DMS 273 (cell line): ENCODE results near the gene HNRNPUL1.
"Not testable (repeated sequence)": the region's sequence is repeated elsewhere in the genome, so short reads cannot be mapped to it uniquely, and the experiment has no call there.

Experiments used
- DNase-seq: peaks from one replicate; lab custom pipeline; 2025; ENCODE audit not compliant: unreplicated experiment; lab: John Stamatoyannopoulos, UW

Gene HNRNPUL1

DNA sequence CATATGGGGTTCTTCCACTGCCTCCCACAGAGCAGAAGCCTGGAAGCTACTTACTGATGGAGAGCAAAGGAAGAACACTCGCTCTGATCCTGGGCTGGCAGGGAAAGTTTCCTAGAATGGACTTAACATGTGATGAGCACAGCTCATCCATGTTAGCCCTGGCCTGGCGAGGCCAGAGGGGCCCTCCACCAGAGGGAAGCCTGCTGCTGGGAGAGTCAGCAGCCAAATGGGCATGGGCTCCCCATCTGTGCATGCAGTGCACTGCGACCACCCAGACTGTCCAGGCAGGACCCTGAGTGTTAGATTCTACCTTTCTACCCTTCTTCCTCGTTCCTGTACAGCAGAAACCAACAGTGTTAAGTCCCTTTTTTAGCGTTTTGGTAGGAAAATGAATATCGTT, 8.9 kb downstream of the HNRNPUL1 start:
- DNase-seq = no peak

DNA sequence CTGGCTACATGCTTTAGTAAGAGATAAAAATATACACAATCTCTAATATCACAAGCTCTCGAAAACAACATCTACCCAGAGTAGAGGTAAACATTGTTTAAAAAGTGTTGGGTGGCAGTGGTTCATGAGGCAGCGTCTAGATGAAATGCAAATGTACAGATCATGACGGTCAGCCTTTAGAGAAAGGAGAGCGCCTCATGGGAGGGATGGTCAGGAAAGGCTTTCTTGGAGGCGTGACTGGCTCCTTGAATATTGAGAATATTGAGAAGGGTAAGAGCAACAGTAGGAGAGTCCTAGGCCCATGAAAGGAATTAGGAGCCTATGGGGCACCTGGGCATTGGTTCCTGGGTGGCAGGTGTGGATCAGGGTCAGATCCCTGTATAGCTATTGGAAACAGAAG, 10.6 kb downstream of the HNRNPUL1 start:
- DNase-seq = no peak

- DNase-seq = no peak
Observed at GRCh38 chr19:41276231-41276630, 12.1 kb downstream of the HNRNPUL1 start.

DNA sequence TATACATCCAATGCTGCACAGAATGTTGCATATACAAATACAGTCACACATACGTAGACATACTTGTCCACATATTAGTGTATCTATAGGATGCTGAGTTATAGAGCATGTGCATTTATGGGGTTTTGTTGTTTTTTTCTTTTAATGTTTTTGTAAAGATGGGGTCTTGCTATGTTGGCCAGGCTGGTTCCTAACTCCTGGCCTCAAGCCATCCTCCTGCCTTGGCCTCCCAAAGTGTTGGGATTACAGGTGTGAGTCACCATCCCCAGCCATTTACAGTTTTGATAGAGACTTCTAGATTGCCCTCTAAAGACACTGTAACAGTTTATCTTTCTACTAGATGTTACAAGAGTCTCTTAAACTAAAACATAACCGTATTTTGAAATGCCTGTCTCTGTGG, 14.3 kb downstream of the HNRNPUL1 start:
- no peak for DNase-seq

GRCh38 chr19:41288673-41289530, 24.7 kb downstream of the HNRNPUL1 start:
- DNase-seq = no peak

- DNase-seq = not testable (repeated sequence)
Observed at GRCh38 chr19:41289814-41290213, 25.6 kb downstream of the HNRNPUL1 start.

- DNase-seq = no peak
Observed at GRCh38 chr19:41294393-41294792, 30.2 kb downstream of the HNRNPUL1 start.

DNA sequence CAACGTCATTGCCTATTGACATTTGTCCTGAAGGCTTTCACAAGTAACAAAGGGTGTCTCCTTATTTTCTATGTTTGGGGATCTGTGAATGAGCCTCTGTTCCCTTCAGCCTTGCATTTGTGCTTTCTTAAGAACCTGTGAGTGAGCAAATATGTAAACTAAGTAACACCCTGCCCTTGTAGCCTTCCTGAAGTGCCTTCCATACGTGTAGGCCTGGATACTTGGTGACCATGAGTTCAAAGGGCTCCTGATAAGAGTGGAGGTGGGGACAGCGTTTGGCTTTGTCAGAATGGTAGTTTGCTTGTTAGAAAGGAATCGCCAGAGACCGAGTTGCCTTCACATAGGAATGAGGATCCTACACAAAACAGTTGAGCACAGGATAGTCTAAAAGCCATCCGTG, 31.3 kb downstream of the HNRNPUL1 start:
- DNase-seq = no peak

DNA sequence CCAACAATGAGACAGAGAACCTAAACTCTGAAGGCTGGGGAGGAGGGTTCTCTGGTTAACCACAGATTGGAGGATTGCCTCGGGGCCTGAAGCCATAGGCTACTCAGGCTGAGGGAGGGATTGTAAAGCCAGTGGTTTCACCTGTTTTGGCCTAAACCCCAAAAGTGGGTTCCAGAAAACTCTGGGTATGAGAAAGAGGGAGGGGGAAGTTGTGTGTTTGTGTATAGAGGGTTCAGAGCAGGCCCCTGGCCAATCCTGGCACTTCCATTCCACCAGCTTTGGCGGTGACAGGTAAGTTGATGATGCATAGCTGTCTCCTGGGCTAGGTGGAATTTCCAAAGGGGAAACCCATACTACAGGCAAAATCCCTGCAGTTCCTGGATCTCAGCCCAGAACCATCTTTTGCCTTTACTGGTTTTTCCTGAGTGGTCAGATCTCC, 32.3 kb downstream of the HNRNPUL1 start:
- no peak for DNase-seq

DNA sequence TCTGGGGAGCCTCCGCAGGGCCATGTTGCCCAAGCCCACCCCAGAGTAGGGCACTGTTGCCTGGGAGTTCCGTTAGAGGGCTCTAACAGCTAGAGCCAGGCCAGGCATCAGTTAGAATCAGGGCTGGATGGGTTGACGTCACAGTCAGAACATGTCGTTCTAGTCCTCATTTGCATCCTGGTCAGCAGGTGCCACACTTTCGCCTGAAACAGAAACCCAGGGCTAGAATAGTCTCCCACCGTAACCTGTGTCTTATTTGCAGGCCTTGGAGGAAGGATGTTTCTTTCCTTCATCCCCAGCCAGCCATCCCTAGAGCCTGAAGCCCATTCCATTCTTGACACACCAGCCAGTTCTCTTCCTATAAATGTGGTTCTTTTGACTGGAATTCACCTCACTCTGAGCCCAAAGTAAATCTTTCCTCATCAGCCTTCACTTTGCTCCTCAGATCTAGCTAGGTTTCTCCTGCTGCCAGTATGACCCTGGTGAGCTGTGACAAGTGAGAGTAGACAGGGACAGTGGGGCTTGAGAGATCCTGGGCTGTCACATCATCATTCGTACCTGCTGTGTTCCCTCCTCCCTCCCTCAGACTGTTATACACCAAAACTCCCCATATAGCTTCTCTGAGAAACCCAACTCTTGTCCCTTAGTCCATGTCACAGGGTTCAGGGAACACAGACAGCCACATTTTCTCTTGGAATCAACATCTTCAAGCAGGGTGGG, 33.6 kb downstream of the HNRNPUL1 start:
- DNase-seq = no peak

DNA sequence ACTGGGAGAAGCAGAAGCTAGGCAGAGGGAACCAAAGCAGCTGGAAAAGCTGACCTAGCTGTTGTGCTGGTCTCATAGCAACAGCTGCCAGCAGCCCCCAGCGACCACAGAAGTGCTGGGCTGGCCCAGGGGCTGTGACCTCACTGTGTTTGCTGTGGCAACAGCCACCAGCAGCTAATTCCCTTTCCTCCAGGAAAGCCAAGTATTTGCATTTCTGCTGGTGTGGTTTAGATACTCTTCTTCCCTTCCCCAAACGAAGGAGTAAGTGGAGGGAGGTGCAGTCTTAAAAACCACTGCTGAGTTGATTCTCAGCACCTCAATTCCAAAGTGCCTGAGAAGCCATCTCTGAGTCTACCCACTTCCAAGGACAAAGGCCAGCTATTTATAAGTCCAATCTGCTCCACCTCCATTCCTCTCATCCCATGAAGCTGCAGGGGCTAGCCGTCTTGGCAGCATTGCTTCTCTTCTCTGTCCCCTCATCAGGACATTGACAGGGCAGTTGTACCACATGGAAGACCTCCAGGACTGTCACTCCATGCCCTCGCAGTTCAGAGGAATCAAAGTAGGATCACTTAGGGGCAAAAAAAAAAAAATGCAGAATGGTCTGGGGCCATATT, 34.3 kb downstream of the HNRNPUL1 start:
- DNase-seq = peak; percentile 14

DNA sequence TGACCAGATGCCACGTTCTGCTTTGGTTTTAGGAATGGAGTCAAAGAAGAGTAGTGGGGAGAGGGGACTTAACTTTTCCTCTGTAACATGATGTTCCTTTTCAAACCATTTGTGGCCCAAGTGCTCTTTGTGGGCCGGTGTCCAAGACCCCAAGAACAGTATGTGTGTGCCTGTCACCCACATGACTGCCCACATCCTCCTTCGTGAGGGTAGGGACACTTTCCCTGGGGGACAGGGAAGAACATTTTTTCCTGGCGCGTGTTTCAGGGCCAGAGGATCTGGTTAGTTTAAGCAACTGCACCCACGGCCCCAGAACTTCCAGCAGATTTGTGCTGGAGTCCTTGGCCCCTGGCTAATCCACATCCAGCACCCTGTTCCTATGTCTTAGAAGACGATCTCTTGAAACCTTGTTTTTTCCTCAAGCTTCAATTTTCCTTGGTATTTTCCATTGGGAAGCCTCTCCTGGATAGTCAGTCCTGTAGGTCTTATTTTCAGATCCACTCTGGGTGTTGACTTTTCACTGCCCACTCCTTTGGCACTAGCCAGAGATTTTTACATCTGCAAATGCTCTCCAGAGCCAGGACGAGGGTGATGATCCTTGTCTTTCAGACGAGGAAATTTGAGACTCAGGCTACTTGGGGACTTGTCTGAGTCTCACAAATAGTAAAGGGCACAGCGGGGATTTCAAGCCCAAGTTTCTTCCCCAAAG, 35.0 kb downstream of the HNRNPUL1 start:
- DNase-seq = no peak

DNA sequence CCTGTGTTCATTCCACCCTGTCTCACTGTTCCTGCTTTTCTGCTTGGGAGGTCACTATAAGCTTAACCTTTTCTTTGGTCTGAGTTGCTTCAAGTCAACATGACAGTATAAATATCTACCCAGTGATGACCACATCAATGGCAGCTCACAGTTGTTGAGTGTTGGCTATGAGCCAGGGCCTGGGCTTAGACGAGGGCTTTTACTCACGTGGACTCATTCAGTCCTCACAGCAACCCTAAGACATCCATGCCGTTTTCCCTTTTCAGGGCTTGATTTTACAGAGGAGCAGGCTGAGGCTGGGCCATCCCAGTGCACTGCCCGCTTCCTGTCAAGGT, 35.5 kb downstream of the HNRNPUL1 start:
- DNase-seq = peak; percentile 18

GRCh38 chr19:41300555-41300954, 36.4 kb downstream of the HNRNPUL1 start:
- DNase-seq = no peak

DNA sequence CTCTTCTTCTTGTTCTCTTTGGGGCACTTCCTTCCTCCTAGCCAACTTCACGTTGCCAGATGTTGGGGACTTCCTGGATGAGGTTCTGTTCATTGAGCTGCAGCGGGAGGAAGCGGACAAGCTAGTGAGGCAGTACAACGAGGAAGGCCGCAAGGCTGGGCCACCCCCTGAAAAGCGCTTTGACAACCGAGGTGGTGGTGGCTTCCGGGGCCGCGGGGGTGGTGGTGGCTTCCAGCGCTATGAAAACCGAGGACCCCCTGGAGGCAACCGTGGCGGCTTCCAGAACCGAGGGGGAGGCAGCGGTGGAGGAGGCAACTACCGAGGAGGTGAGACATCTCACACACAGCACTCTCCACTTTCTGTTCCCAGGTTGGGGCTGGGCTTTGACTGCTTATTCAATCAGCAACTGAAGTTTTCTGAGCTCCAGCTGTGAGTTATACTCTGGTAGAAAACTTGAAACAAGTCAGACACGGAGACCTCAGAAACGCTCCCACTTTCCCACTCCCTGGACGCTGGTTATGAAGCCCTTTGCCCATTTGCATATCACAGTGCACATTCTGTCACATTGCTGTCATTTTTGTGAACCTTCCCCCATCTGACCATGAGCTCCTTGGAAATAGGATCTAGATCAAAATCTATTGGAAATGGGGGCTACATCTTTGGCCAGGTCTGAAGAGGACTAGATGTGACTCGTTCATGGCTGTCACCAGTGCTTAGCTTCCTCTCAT, 38.6 kb downstream of the HNRNPUL1 start:
- DNase-seq = no peak

- DNase-seq = no peak
Observed at GRCh38 chr19:41303954-41304353, 39.8 kb downstream of the HNRNPUL1 start.

- DNase-seq = no peak
Observed at GRCh38 chr19:41304706-41305483, 40.7 kb downstream of the HNRNPUL1 start.

DNA sequence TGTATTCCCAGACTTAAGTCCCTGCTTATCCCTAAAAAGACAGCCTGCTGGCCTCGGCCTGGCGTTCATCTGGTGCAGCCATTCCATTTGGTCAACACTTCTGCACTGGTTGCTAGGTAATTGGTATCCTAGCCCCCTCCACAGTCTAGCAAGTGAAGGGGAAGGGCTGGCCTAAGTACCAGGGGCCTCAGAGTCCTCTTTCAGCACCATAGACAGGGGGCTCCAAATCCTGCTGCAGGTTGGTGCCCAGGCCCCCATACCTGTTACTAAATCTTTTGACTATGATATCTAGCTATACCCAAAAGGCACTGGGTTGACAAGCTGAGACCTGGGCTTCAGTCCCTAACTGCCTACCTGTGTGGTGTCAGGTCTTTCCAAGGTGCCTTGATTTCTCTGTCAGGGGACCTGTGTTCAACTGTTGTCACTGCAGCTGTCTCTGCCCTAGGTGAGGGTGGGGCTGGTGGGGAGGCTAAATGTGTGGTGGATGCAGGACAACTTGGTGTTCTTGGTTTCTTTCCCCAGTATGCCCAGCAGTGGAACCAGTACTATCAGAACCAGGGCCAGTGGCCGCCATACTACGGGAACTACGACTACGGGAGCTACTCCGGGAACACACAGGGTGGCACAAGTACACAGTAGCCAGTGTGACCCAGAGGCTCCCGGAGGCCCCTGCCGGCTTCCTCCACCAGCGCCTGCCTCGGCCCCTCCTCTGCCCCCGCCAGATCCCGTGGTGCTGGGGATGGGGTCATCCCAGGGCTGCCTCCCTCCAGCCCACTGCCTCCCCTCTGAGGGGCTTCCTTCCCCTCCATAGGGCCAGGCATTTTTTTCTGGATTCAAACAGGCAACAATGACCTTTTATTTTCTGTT, 42.0 kb downstream of the HNRNPUL1 start:
- DNase-seq = no peak
